Activated T-cell treated with anti-CD3 and anti-CD28 coated beads, Interleukin-2, amount 50 U/mL, for 24 hours (primary cell): ENCODE data around the gene MIP.

Experiments
- DNase-seq: peaks from one replicate; pipeline ENCODE4 v3.0.0-alpha.2; 2020
- H3K27ac Mint-ChIP-seq: 2 replicates; pipeline ENCODE4 v1.8.0; 2020; ENCODE audit warnings: mild to moderate bottlenecking, mixed read lengths
- H3K27me3 Mint-ChIP-seq: 2 replicates; pipeline ENCODE4 v1.8.0; 2020; ENCODE audit warnings: mixed read lengths
- H3K36me3 Mint-ChIP-seq: 2 replicates; pipeline ENCODE4 v1.8.0; 2020; ENCODE audit warnings: low read depth, mixed read lengths
- H3K4me1 Mint-ChIP-seq: 2 replicates; pipeline ENCODE4 v1.8.0; 2020; ENCODE audit warnings: low read depth, mixed read lengths
- H3K4me3 Mint-ChIP-seq: 2 replicates; pipeline ENCODE4 v1.8.0; 2020; ENCODE audit warnings: mild to moderate bottlenecking, moderate library complexity, mixed read lengths
- H3K9me3 Mint-ChIP-seq: 2 replicates; pipeline ENCODE4 v1.8.0; 2020; ENCODE audit warnings: mixed read lengths

The MIP gene

GRCh38 chr12:56477521-56478225 lies 23.2 kb upstream of the MIP start:
- H3K4me1 Mint-ChIP-seq: peaks cover 13% of the 10 kb centered on the region
- no peak for DNase-seq
- H3K27me3 Mint-ChIP-seq: no peaks in the 10 kb centered on the region
- H3K36me3 Mint-ChIP-seq: peaks cover 36% of the 10 kb centered on the region
- no peak overlapping the region for H3K27ac Mint-ChIP-seq
- no peak overlapping the region for H3K4me3 Mint-ChIP-seq
- no peaks in the 10 kb centered on the region for H3K9me3 Mint-ChIP-seq

GRCh38 chr12:56476972-56477432 lies 22.5 kb upstream of the MIP start:
- H3K27me3 Mint-ChIP-seq: no peaks in the 10 kb centered on the region
- no peak overlapping the region for H3K4me3 Mint-ChIP-seq
- DNase-seq: no peak
- H3K9me3 Mint-ChIP-seq: no peaks in the 10 kb centered on the region
- peaks cover 16% of the 10 kb centered on the region for H3K4me1 Mint-ChIP-seq
- H3K36me3 Mint-ChIP-seq: peaks cover 42% of the 10 kb centered on the region
- H3K27ac Mint-ChIP-seq: peak overlapping the region; percentile 63

- Mint-ChIP-seq H3K27ac (peak overlapping the region; percentile 35), H3K27me3 (no peaks in the 10 kb centered on the region), H3K4me3 (no peak overlapping the region), H3K36me3 (peaks cover 51% of the 10 kb centered on the region), H3K4me1 (peaks cover 25% of the 10 kb centered on the region), H3K9me3 (no peaks in the 10 kb centered on the region)
- DNase-seq: no peak
Observed at GRCh38 chr12:56476143-56476542, 21.7 kb upstream of the MIP start.

- Mint-ChIP-seq H3K4me3 (no peak overlapping the region), H3K36me3 (peaks cover 63% of the 10 kb centered on the region), H3K4me1 (peaks cover 32% of the 10 kb centered on the region), H3K27me3 (no peaks in the 10 kb centered on the region), H3K9me3 (no peaks in the 10 kb centered on the region), H3K27ac (peak overlapping the region; percentile 4)
- DNase-seq: no peak
Observed at GRCh38 chr12:56474389-56474788, 19.9 kb upstream of the MIP start.

- H3K36me3 Mint-ChIP-seq: peaks cover 56% of the 10 kb centered on the region
- H3K9me3 Mint-ChIP-seq: no peaks in the 10 kb centered on the region
- peak overlapping the region; percentile 97 for H3K27ac Mint-ChIP-seq
- H3K27me3 Mint-ChIP-seq: no peaks in the 10 kb centered on the region
- peak; percentile 47 for DNase-seq
- peaks cover 38% of the 10 kb centered on the region for H3K4me1 Mint-ChIP-seq
- peak overlapping the region; percentile 96 for H3K4me3 Mint-ChIP-seq
Observed at GRCh38 chr12:56469007-56469930, 14.8 kb upstream of the MIP start.

GRCh38 chr12:56468216-56469006 lies 14.0 kb upstream of the MIP start, which contains the start of gene SPRYD4:
SPRYD4 (plus strand) TSS chr12:56468578; CDS start chr12:56468592, 14 bp downstream.
- H3K4me1 Mint-ChIP-seq: peaks cover 40% of the 10 kb centered on the region
- no peaks in the 10 kb centered on the region for H3K27me3 Mint-ChIP-seq
- H3K9me3 Mint-ChIP-seq: no peaks in the 10 kb centered on the region
- H3K36me3 Mint-ChIP-seq: peaks cover 48% of the 10 kb centered on the region
- H3K27ac Mint-ChIP-seq: peak within 1 kb of the TSS; percentile 97
- peak; percentile 96 for DNase-seq
- peak within 1 kb of the TSS; percentile 96 for H3K4me3 Mint-ChIP-seq

- Mint-ChIP-seq H3K9me3 (no peaks in the 10 kb centered on the region), H3K4me1 (peaks cover 8% of the 10 kb centered on the region), H3K36me3 (no peaks in the 10 kb centered on the region), H3K4me3 (no peak overlapping the region), H3K27ac (no peak overlapping the region), H3K27me3 (no peaks in the 10 kb centered on the region)
- no peak for DNase-seq
Observed at GRCh38 chr12:56462565-56462964, 8.1 kb upstream of the MIP start.

- Mint-ChIP-seq H3K27ac (no peak overlapping the region), H3K4me3 (no peak overlapping the region), H3K9me3 (no peaks in the 10 kb centered on the region), H3K27me3 (no peaks in the 10 kb centered on the region), H3K36me3 (no peaks in the 10 kb centered on the region), H3K4me1 (peaks cover 5% of the 10 kb centered on the region)
- DNase-seq: no peak
Observed at GRCh38 chr12:56461235-56462159, 7.0 kb upstream of the MIP start.

- no peak for DNase-seq
- H3K4me3 Mint-ChIP-seq: no peak overlapping the region
- no peaks in the 10 kb centered on the region for H3K4me1 Mint-ChIP-seq
- H3K36me3 Mint-ChIP-seq: no peaks in the 10 kb centered on the region
- no peaks in the 10 kb centered on the region for H3K27me3 Mint-ChIP-seq
- no peak overlapping the region for H3K27ac Mint-ChIP-seq
- no peaks in the 10 kb centered on the region for H3K9me3 Mint-ChIP-seq
Observed at GRCh38 chr12:56457817-56458216, 3.4 kb upstream of the MIP start.

GRCh38 chr12:56451147-56451546 lies 3.3 kb downstream of the MIP start:
- Mint-ChIP-seq H3K4me1 (peaks cover 16% of the 10 kb centered on the region), H3K9me3 (no peaks in the 10 kb centered on the region), H3K36me3 (peaks cover 15% of the 10 kb centered on the region), H3K27ac (no peak overlapping the region), H3K27me3 (no peaks in the 10 kb centered on the region), H3K4me3 (no peak overlapping the region)
- DNase-seq: no peak

- H3K27ac Mint-ChIP-seq: peak overlapping the region; percentile 96
- no peaks in the 10 kb centered on the region for H3K27me3 Mint-ChIP-seq
- H3K9me3 Mint-ChIP-seq: no peaks in the 10 kb centered on the region
- peaks cover 16% of the 10 kb centered on the region for H3K4me1 Mint-ChIP-seq
- H3K36me3 Mint-ChIP-seq: peaks cover 20% of the 10 kb centered on the region
- H3K4me3 Mint-ChIP-seq: peak overlapping the region; percentile 93
- no peak for DNase-seq
Observed at GRCh38 chr12:56450241-56450640, 4.2 kb downstream of the MIP start.

GRCh38 chr12:56449622-56449984 lies 4.9 kb downstream of the MIP start:
- Mint-ChIP-seq H3K4me1 (peaks cover 16% of the 10 kb centered on the region), H3K4me3 (peak overlapping the region; percentile 93), H3K9me3 (no peaks in the 10 kb centered on the region), H3K36me3 (peaks cover 23% of the 10 kb centered on the region), H3K27ac (peak overlapping the region; percentile 96), H3K27me3 (no peaks in the 10 kb centered on the region)
- DNase-seq: no peak

GRCh38 chr12:56448860-56449621 lies 5.4 kb downstream of the MIP start, which contains the start of gene TIMELESS:
TIMELESS (minus strand) TSS chr12:56449426; CDS start chr12:56434170, 15,256 bp downstream.
- peaks cover 17% of the 10 kb centered on the region for H3K4me1 Mint-ChIP-seq
- H3K4me3 Mint-ChIP-seq: peak within 1 kb of the TSS; percentile 93
- H3K27ac Mint-ChIP-seq: peak within 1 kb of the TSS; percentile 96

More at GRCh38 chr12:56448860-56449621, 5.4 kb downstream of the MIP start, which contains the start of gene TIMELESS:
- peaks cover 29% of the 10 kb centered on the region for H3K36me3 Mint-ChIP-seq
- no peaks in the 10 kb centered on the region for H3K27me3 Mint-ChIP-seq
- H3K9me3 Mint-ChIP-seq: no peaks in the 10 kb centered on the region
- DNase-seq: peak; percentile 94
